Right lobe of liver (tissue), 6 donors: Measurements from ENCODE around the gene NPFF. TPM values are rescaled to one million over a fixed set of nuclear protein-coding genes. Genes with fewer than 3 reads are reported as not detected.

Experiments
- ATAC-seq, 4 donors: fragments of 200-7000 bp; cut with Tn5 transposase; one replicate each; pipeline ENCODE4 v1.9.1; 2020; ENCODE audit warnings: mild to moderate bottlenecking in 4 of 4, moderate library complexity in 4 of 4
- DNase-seq, 3 donors: peaks; one replicate each; pipeline ENCODE4 v3.0.0-alpha.2; 2020
- H3K27ac ChIP-seq, 3 donors: fragments of 200-600 bp; one replicate each; pipeline ENCODE4 v1.8.0; 2022
- H3K27me3 ChIP-seq, 2 donors: fragments of 200-600 bp; one replicate each; pipeline ENCODE4 v1.8.0; 2022
- H3K36me3 ChIP-seq, 4 donors: fragments of 200-600 bp; sonication (generic) in 1 of 4; one replicate each; pipeline versions ENCODE4 v1.5.1 to v1.8.0; 2017 to 2022; ENCODE audit warnings: control low read depth in 1 of 4
- H3K4me1 ChIP-seq, 4 donors: fragments of 200-600 bp; sonication (generic) in 1 of 4; one replicate each; pipeline versions ENCODE4 v1.5.1 to v1.8.0; 2017 to 2022; ENCODE audit warnings: control low read depth in 1 of 4
- H3K4me3 ChIP-seq, 3 donors: fragments of 200-600 bp; one replicate each; pipeline ENCODE4 v1.8.0; 2022
- H3K9me3 ChIP-seq, 4 donors: fragments of 200-600 bp; sonication (generic) in 1 of 4; one replicate each; pipeline versions ENCODE4 v1.5.1 to v1.8.0; 2017 to 2022; ENCODE audit warnings: control low read depth in 1 of 4
- CTCF ChIP-seq, 4 donors: fragments of 200-600 bp in 3 of 4; fragments of 450-650 bp in 1 of 4; IDR thresholded peaks; one replicate each; pipeline versions ENCODE4 v1.5.1 to v1.8.0; 2016 to 2022; ENCODE audit warnings: antibody characterized with exemption in 4 of 4, mild to moderate bottlenecking in 2 of 4
- POLR2A ChIP-seq: fragments of 450-650 bp; IDR thresholded peaks from one replicate; pipeline ENCODE4 v1.6.1; 2017; ENCODE audit warnings: antibody characterized with exemption, mild to moderate bottlenecking
- WGBS: methylation state at CpG from one replicate; pipeline ENCODE4 v1.1.6; 2018; ENCODE audit warnings: low coverage, low lambda C conversion rate; ENCODE audit not compliant: insufficient coverage; ENCODE audit errors: missing lambda C conversion rate; 5-methylcytosine and 5-hydroxymethylcytosine counted together
- intact Hi-C, 2 donors: fragments of 100-400 bp; cut with DNase I; formaldehyde crosslinking; loops; one replicate each; pipeline versions ENCODE4 v1.11.2 to v1.14.1; 2022
- total RNA-seq, 6 experiments: library from RNA; depleted of rRNA in 2 of 6; stranded (reverse); fragments of >200 nt in 2 of 6; fragmentation: NEBNext Ultra II Directional in 3 of 6; extraction: Animal tissue kit (Norgen Biotek cat#: 25700) in 3 of 6; gene quantifications; one replicate each; pipeline versions ENCODE4 v1.1.0 to v1.2.4, GENCODE V29; 2016 to 2023
- donor health status: DM: no; HTN: yes; CAD: no.
- donor health status: DM: no; HTN: no; CAD: no.
- donor health status: DM: no; HTN: no; CAD: no.
- donor health status: DM: no; HTN: yes; CAD: no.
- donor health status: DM: no; HTN: yes; CAD: no.

The NPFF gene
- total RNA-seq, 6 experiments from 2014 or later, result not detected

GRCh38 chr12:53468282-53468681 lies 39.0 kb downstream of the NPFF start:
- DNase-seq (no peak), ATAC-seq (no peak)
- intact Hi-C loops, result no loop called here
- Histone ChIP-seq H3K4me3 (no peak overlapping the region), H3K4me1 (peaks cover 0 to 12% (median 0%) of the 10 kb centered on the region in 4 donors), H3K36me3 (peaks cover 25 to 100% (median 79%) of the 10 kb centered on the region in 4 donors), H3K27me3 (no peaks in the 10 kb centered on the region), H3K27ac (no peak overlapping the region), H3K9me3 (no peaks in the 10 kb centered on the region)
- WGBS, result 40% methylated on average over 1 of the region's 1 CpG
- TF ChIP-seq CTCF (IDR thresholded peaks at IDR 0.05) (no peak), POLR2A (no peak)

GRCh38 chr12:53467880-53468279 lies 39.4 kb downstream of the NPFF start:
- WGBS, result 73% methylated on average over 2 of the region's 2 CpGs
- DNase-seq (no peak), ATAC-seq (no peak)
- Histone ChIP-seq H3K4me1 (peaks cover 0 to 16% (median 0%) of the 10 kb centered on the region in 4 donors), H3K27ac (no peak overlapping the region), H3K9me3 (no peaks in the 10 kb centered on the region), H3K36me3 (peaks cover 28 to 100% (median 80%) of the 10 kb centered on the region in 4 donors), H3K4me3 (no peak overlapping the region), H3K27me3 (no peaks in the 10 kb centered on the region)
- TF ChIP-seq POLR2A (no peak), CTCF (IDR thresholded peaks at IDR 0.05) (no peak)
- intact Hi-C loops, result no loop called here

GRCh38 chr12:53467082-53467481 lies 40.2 kb downstream of the NPFF start:
- no peak overlapping the region for H3K27ac ChIP-seq
- H3K36me3 ChIP-seq, result peaks cover 33 to 100% (median 83%) of the 10 kb centered on the region in 4 donors
- DNase-seq (no peak), ATAC-seq (no peak)
- H3K9me3 ChIP-seq, result no peaks in the 10 kb centered on the region
- H3K4me3 ChIP-seq, result no peak overlapping the region
- H3K27me3 ChIP-seq, result no peaks in the 10 kb centered on the region
- WGBS, result 39% methylated on average over 2 of the region's 5 CpGs
- intact Hi-C loops, result no loop called here
- peaks cover 0 to 24% (median 2%) of the 10 kb centered on the region in 4 donors for H3K4me1 ChIP-seq
- TF ChIP-seq POLR2A, result no peak

- no peak overlapping the region for H3K27ac ChIP-seq
- ATAC-seq (peak in 1 of 4 donors; percentile 19), DNase-seq (no peak)
- H3K9me3 ChIP-seq, result no peaks in the 10 kb centered on the region
- H3K4me1 ChIP-seq, result peaks cover 0 to 28% (median 4%) of the 10 kb centered on the region in 4 donors
- peaks cover 37 to 100% (median 83%) of the 10 kb centered on the region in 4 donors for H3K36me3 ChIP-seq
- H3K27me3 ChIP-seq, result no peaks in the 10 kb centered on the region
- TF ChIP-seq POLR2A (no peak), CTCF (IDR thresholded peaks at IDR 0.05) (no peak)
- intact Hi-C loops, result no loop called here
- 75% methylated on average over 4 of the region's 4 CpGs for WGBS
- H3K4me3 ChIP-seq, result no peak overlapping the region
Measured at GRCh38 chr12:53466640-53467039, 40.6 kb downstream of the NPFF start.

- ATAC-seq, result peak in 1 of 4 donors; percentile 28
- peaks cover 42 to 100% (median 86%) of the 10 kb centered on the region in 4 donors for H3K36me3 ChIP-seq
- intact Hi-C loops, result no loop called here
- no peaks in the 10 kb centered on the region for H3K9me3 ChIP-seq
- H3K4me3 ChIP-seq, result no peak overlapping the region
- TF ChIP-seq POLR2A (no peak), CTCF (IDR thresholded peaks at IDR 0.05) (no peak)
- H3K27me3 ChIP-seq, result no peaks in the 10 kb centered on the region
- no peak for DNase-seq
- H3K4me1 ChIP-seq, result peaks cover 0 to 28% (median 4%) of the 10 kb centered on the region in 4 donors
- 66% methylated on average over 2 of the region's 2 CpGs for WGBS
- H3K27ac ChIP-seq, result no peak overlapping the region
Measured at GRCh38 chr12:53465679-53466078, 41.6 kb downstream of the NPFF start.
